Measurements from ENCODE around the gene CD79A.

Gene CD79A

DNA sequence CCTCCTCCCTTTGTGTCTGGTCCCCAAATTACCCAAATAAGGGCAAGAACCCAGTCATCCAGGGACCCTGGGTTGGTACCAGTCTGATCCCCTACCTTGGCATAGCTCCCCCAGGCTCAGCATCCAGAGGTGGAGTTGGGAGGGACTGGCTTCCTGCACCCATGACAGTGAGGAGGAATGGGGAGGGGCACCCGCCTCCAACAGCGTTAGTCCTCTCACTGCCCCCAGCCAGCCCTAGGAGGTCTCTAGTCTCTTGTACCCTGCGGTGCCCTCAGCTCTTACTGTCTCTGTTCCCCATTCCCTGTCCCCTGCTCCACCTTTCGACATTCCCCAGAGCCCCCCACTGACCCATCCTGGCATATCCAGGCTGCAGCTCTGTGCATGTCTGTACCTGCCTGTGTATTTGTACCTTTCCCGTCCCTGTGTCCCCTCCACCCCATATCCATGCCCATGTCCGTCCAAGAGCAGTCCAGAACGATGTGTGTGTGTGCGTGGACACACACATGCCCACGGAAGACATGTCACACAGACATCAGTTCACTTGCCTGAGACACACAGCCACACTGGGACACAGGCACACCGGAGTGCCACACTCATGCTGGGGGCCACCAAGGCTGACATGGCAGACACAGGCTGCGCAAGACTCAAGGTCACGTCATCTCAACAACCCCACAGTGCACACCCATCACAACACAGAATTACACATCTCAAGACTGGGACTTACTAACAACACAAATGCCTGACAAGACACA, 33.3 kb downstream of the CD79A start:
- TF ChIP-seq SIN3A (IDR thresholded peaks at IDR 0.05; ENCODE audit: borderline replicate concordance, insufficient read depth, low read length) (no peak), TAF1 (IDR thresholded peaks at IDR 0.05; ENCODE audit: borderline replicate concordance, insufficient read depth, low read length) (no peak), FOXP2 (optimal IDR thresholded peaks at IDR 0.05; ENCODE audit: borderline replicate concordance, extremely low read depth, extremely low read length, insufficient read depth) (no peak), POLR2AphosphoS5 (IDR thresholded peaks at IDR 0.05; ENCODE audit: low read depth, low read length) (no peak)
- TF ChIP-seq, protein P1, sequence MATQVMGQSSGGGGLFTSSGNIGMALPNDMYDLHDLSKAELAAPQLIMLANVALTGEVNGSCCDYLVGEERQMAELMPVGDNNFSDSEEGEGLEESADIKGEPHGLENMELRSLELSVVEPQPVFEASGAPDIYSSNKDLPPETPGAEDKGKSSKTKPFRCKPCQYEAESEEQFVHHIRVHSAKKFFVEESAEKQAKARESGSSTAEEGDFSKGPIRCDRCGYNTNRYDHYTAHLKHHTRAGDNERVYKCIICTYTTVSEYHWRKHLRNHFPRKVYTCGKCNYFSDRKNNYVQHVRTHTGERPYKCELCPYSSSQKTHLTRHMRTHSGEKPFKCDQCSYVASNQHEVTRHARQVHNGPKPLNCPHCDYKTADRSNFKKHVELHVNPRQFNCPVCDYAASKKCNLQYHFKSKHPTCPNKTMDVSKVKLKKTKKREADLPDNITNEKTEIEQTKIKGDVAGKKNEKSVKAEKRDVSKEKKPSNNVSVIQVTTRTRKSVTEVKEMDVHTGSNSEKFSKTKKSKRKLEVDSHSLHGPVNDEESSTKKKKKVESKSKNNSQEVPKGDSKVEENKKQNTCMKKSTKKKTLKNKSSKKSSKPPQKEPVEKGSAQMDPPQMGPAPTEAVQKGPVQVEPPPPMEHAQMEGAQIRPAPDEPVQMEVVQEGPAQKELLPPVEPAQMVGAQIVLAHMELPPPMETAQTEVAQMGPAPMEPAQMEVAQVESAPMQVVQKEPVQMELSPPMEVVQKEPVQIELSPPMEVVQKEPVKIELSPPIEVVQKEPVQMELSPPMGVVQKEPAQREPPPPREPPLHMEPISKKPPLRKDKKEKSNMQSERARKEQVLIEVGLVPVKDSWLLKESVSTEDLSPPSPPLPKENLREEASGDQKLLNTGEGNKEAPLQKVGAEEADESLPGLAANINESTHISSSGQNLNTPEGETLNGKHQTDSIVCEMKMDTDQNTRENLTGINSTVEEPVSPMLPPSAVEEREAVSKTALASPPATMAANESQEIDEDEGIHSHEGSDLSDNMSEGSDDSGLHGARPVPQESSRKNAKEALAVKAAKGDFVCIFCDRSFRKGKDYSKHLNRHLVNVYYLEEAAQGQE (IDR thresholded peaks at IDR 0.05; ENCODE audit: insufficient read depth in 1 of 2, low read depth in 2 of 2, low read length in 2 of 2): no peak

GRCh38 chr19:41910992-41911888, 34.2 kb downstream of the CD79A start:
- TF ChIP-seq TAF1 (IDR thresholded peaks at IDR 0.05; ENCODE audit: borderline replicate concordance, insufficient read depth, low read length) (no peak), FOXP2 (optimal IDR thresholded peaks at IDR 0.05; ENCODE audit: borderline replicate concordance, extremely low read depth, extremely low read length, insufficient read depth) (no peak), SIN3A (IDR thresholded peaks at IDR 0.05; ENCODE audit: borderline replicate concordance, insufficient read depth, low read length) (no peak)

- TF ChIP-seq, protein P1 (IDR thresholded peaks at IDR 0.05; ENCODE audit: insufficient read depth in 1 of 2, low read depth in 2 of 2, low read length in 2 of 2): no peak
- no peak for TF ChIP-seq SIN3A (IDR thresholded peaks at IDR 0.05; ENCODE audit: borderline replicate concordance, insufficient read depth, low read length)
- no peak for TF ChIP-seq TAF1 (IDR thresholded peaks at IDR 0.05; ENCODE audit: borderline replicate concordance, insufficient read depth, low read length)
- no peak for TF ChIP-seq FOXP2 (optimal IDR thresholded peaks at IDR 0.05; ENCODE audit: borderline replicate concordance, extremely low read depth, extremely low read length, insufficient read depth)
- no peak for TF ChIP-seq POLR2AphosphoS5 (IDR thresholded peaks at IDR 0.05; ENCODE audit: low read depth, low read length)
Measured at GRCh38 chr19:41911889-41912731, 35.0 kb downstream of the CD79A start.

DNA sequence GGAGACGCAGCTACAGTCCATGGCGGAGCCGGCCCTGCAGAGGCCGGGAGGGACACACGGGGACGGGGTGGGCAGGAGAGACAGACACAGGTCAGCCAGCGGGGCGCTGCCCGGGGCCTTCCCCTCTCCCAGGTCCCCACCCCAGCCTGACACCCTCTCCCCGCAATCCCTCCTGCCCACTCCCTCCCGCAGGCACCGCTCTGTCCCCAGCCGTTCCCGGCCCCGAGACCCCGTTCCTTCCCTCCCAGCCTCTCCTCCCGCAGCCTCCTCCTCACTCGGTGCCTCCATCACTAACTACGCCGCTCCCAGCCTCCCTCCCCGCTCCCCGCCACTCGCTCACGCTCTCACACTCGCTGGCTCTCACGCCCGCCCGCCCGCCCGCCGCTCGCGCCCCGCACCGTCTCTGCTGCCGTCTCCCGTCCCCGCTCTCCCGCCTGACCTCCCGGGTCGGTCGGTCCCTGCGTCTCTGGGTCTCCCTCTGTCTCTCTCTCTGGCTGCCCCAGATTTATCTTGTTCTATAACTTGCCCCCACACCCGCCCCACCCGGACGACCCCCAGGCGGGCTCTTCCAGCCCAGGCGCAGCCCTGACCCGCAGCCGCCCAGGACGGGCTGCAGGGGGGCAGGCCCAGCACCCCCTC, 35.9 kb downstream of the CD79A start:
- TF ChIP-seq SIN3A (IDR thresholded peaks at IDR 0.05; ENCODE audit: borderline replicate concordance, insufficient read depth, low read length) (no peak), TAF1 (IDR thresholded peaks at IDR 0.05; ENCODE audit: borderline replicate concordance, insufficient read depth, low read length) (no peak), POLR2AphosphoS5 (IDR thresholded peaks at IDR 0.05; ENCODE audit: low read depth, low read length) (no peak)

GRCh38 chr19:41913538-41914423, 36.7 kb downstream of the CD79A start:
- TF ChIP-seq SIN3A (IDR thresholded peaks at IDR 0.05; ENCODE audit: borderline replicate concordance, insufficient read depth, low read length) (no peak), FOXP2 (optimal IDR thresholded peaks at IDR 0.05; ENCODE audit: borderline replicate concordance, extremely low read depth, extremely low read length, insufficient read depth) (no peak), POLR2AphosphoS5 (IDR thresholded peaks at IDR 0.05; ENCODE audit: low read depth, low read length) (no peak), TAF1 (IDR thresholded peaks at IDR 0.05; ENCODE audit: borderline replicate concordance, insufficient read depth, low read length) (no peak)
- TF ChIP-seq, protein P1 (IDR thresholded peaks at IDR 0.05; ENCODE audit: insufficient read depth in 1 of 2, low read depth in 2 of 2, low read length in 2 of 2): no peak

Data from PFSK-1 (cell line).